ENCODE measurements around the gene RRAD.

The RRAD gene

GRCh38 chr16:66888647-66889615, 36.4 kb downstream of the RRAD start:
- no peaks in the 10 kb centered on the region for H3K27me3 Mint-ChIP-seq
- H3K4me3 Mint-ChIP-seq: no peak overlapping the region
- H3K36me3 Mint-ChIP-seq (ENCODE audit: low read depth): peaks cover 40% of the 10 kb centered on the region
- H3K27ac Mint-ChIP-seq: no peak overlapping the region
- no peaks in the 10 kb centered on the region for H3K4me1 Mint-ChIP-seq (ENCODE audit: low read depth)
- no peaks in the 10 kb centered on the region for H3K9me3 Mint-ChIP-seq
- intact Hi-C loops (cut with micrococcal nuclease): no loop called here

- intact Hi-C loops (cut with micrococcal nuclease): no loop called here
- Mint-ChIP-seq H3K36me3 (ENCODE audit: low read depth) (peaks cover 40% of the 10 kb centered on the region), H3K4me1 (ENCODE audit: low read depth) (peaks cover 6% of the 10 kb centered on the region), H3K27ac (no peak overlapping the region), H3K9me3 (no peaks in the 10 kb centered on the region), H3K4me3 (no peak overlapping the region), H3K27me3 (peaks cover 4% of the 10 kb centered on the region)
Observed at GRCh38 chr16:66886914-66887313, 38.4 kb downstream of the RRAD start.

- H3K36me3 Mint-ChIP-seq (ENCODE audit: low read depth): peaks cover 37% of the 10 kb centered on the region
Observed at GRCh38 chr16:66886321-66886720, 39.0 kb downstream of the RRAD start.

GRCh38 chr16:66885491-66885890, 39.8 kb downstream of the RRAD start:
- intact Hi-C loops (cut with micrococcal nuclease): no loop called here
- no peak overlapping the region for H3K27ac Mint-ChIP-seq
- H3K27me3 Mint-ChIP-seq: peaks cover 12% of the 10 kb centered on the region
- H3K4me1 Mint-ChIP-seq (ENCODE audit: low read depth): peaks cover 11% of the 10 kb centered on the region
- peaks cover 36% of the 10 kb centered on the region for H3K36me3 Mint-ChIP-seq (ENCODE audit: low read depth)
- no peaks in the 10 kb centered on the region for H3K9me3 Mint-ChIP-seq
- no peak overlapping the region for H3K4me3 Mint-ChIP-seq

More at GRCh38 chr16:66886321-66886720, 39.0 kb downstream of the RRAD start:
- Mint-ChIP-seq H3K4me3 (no peak overlapping the region), H3K27ac (no peak overlapping the region), H3K27me3 (peaks cover 7% of the 10 kb centered on the region), H3K9me3 (no peaks in the 10 kb centered on the region), H3K4me1 (ENCODE audit: low read depth) (peaks cover 9% of the 10 kb centered on the region)
- intact Hi-C loops (cut with micrococcal nuclease): no loop called here

- Mint-ChIP-seq H3K9me3 (no peaks in the 10 kb centered on the region), H3K27ac (no peak overlapping the region), H3K4me3 (no peak overlapping the region), H3K36me3 (ENCODE audit: low read depth) (peaks cover 35% of the 10 kb centered on the region), H3K4me1 (ENCODE audit: low read depth) (peaks cover 37% of the 10 kb centered on the region), H3K27me3 (peaks cover 21% of the 10 kb centered on the region)
- intact Hi-C loops (cut with micrococcal nuclease): loop anchor here (5.0 kb wide), 1 partner anchor 45 kb away; the partner anchor contains the start of gene RRAD
Observed at GRCh38 chr16:66882702-66883101, 42.6 kb downstream of the RRAD start.

GRCh38 chr16:66881964-66882508, 43.3 kb downstream of the RRAD start:
- intact Hi-C loops (cut with micrococcal nuclease): loop anchor here (5.0 kb wide), 1 partner anchor 45 kb away; the partner anchor contains the start of gene RRAD
- peaks cover 34% of the 10 kb centered on the region for H3K36me3 Mint-ChIP-seq (ENCODE audit: low read depth)
- no peaks in the 10 kb centered on the region for H3K9me3 Mint-ChIP-seq
- H3K4me3 Mint-ChIP-seq: no peak overlapping the region
- peaks cover 40% of the 10 kb centered on the region for H3K4me1 Mint-ChIP-seq (ENCODE audit: low read depth)
- H3K27me3 Mint-ChIP-seq: peaks cover 21% of the 10 kb centered on the region
- no peak overlapping the region for H3K27ac Mint-ChIP-seq

GRCh38 chr16:66881560-66881959, 43.8 kb downstream of the RRAD start:
- H3K27me3 Mint-ChIP-seq: peaks cover 21% of the 10 kb centered on the region
- intact Hi-C loops (cut with micrococcal nuclease): loop anchor here (5.0 kb wide), 1 partner anchor 46 kb away; the partner anchor contains the start of gene RRAD
- no peak overlapping the region for H3K27ac Mint-ChIP-seq
- H3K4me1 Mint-ChIP-seq (ENCODE audit: low read depth): peaks cover 45% of the 10 kb centered on the region
- peaks cover 29% of the 10 kb centered on the region for H3K36me3 Mint-ChIP-seq (ENCODE audit: low read depth)
- H3K9me3 Mint-ChIP-seq: no peaks in the 10 kb centered on the region
- no peak overlapping the region for H3K4me3 Mint-ChIP-seq

GRCh38 chr16:66881014-66881417, 44.3 kb downstream of the RRAD start:
- H3K4me3 Mint-ChIP-seq: peak overlapping the region; percentile 91
- H3K27me3 Mint-ChIP-seq: peaks cover 25% of the 10 kb centered on the region
- intact Hi-C loops (cut with micrococcal nuclease): loop anchor here (5.0 kb wide), 1 partner anchor 46 kb away; the partner anchor contains the start of gene RRAD
- H3K4me1 Mint-ChIP-seq (ENCODE audit: low read depth): peaks cover 51% of the 10 kb centered on the region
- peaks cover 29% of the 10 kb centered on the region for H3K36me3 Mint-ChIP-seq (ENCODE audit: low read depth)
- peaks cover 5% of the 10 kb centered on the region for H3K9me3 Mint-ChIP-seq
- H3K27ac Mint-ChIP-seq: peak overlapping the region; percentile 88

- Mint-ChIP-seq H3K36me3 (ENCODE audit: low read depth) (peaks cover 27% of the 10 kb centered on the region), H3K27me3 (peaks cover 26% of the 10 kb centered on the region), H3K9me3 (peaks cover 8% of the 10 kb centered on the region), H3K27ac (peak within 1 kb of the TSS; percentile 88), H3K4me3 (peak within 1 kb of the TSS; percentile 91), H3K4me1 (ENCODE audit: low read depth) (peaks cover 52% of the 10 kb centered on the region)
- intact Hi-C loops (cut with micrococcal nuclease): loop anchor here (5.0 kb wide), 1 partner anchor 47 kb away; the partner anchor contains the start of gene RRAD
Observed at GRCh38 chr16:66880288-66881013, 44.9 kb downstream of the RRAD start, which contains the start of gene PDP2. TSS of gene PDP2 (plus strand) at chr16:66880515. CDS start at chr16:66884285, 3,770 bp downstream.

GRCh38 chr16:66878067-66878466, 47.3 kb downstream of the RRAD start:
- H3K27ac Mint-ChIP-seq: peak overlapping the region; percentile 74
- intact Hi-C loops (cut with micrococcal nuclease): no loop called here

GRCh38 chr16:66874079-66874775, 51.1 kb downstream of the RRAD start:
- Mint-ChIP-seq H3K4me3 (peak overlapping the region; percentile 51), H3K9me3 (peaks cover 8% of the 10 kb centered on the region), H3K4me1 (ENCODE audit: low read depth) (peaks cover 55% of the 10 kb centered on the region), H3K27ac (peak overlapping the region; percentile 81), H3K36me3 (ENCODE audit: low read depth) (peaks cover 6% of the 10 kb centered on the region), H3K27me3 (peaks cover 34% of the 10 kb centered on the region)
- intact Hi-C loops (cut with micrococcal nuclease): no loop called here

More at GRCh38 chr16:66878067-66878466, 47.3 kb downstream of the RRAD start:
- Mint-ChIP-seq H3K36me3 (ENCODE audit: low read depth) (peaks cover 12% of the 10 kb centered on the region), H3K27me3 (peaks cover 26% of the 10 kb centered on the region), H3K4me3 (peak overlapping the region; percentile 47), H3K4me1 (ENCODE audit: low read depth) (peaks cover 60% of the 10 kb centered on the region), H3K9me3 (peaks cover 8% of the 10 kb centered on the region)

- no peak overlapping the region for H3K4me3 Mint-ChIP-seq
- peaks cover 51% of the 10 kb centered on the region for H3K4me1 Mint-ChIP-seq (ENCODE audit: low read depth)
- H3K9me3 Mint-ChIP-seq: peaks cover 8% of the 10 kb centered on the region
- peaks cover 6% of the 10 kb centered on the region for H3K36me3 Mint-ChIP-seq (ENCODE audit: low read depth)
- H3K27me3 Mint-ChIP-seq: peaks cover 33% of the 10 kb centered on the region
- H3K27ac Mint-ChIP-seq: peak overlapping the region; percentile 81
- intact Hi-C loops (cut with micrococcal nuclease): loop anchor here (2.0 kb wide), 1 partner anchor 43 kb away; the partner anchor contains the start of gene NAE1
Observed at GRCh38 chr16:66873685-66874055, 51.7 kb downstream of the RRAD start.
